ENCODE results near the gene CYP27B1. TPM values are rescaled to one million over a fixed set of nuclear protein-coding genes. Genes with fewer than 3 reads are reported as not detected.

CYP27B1 gene
- total RNA-seq, 1 experiment from 2014 or later: 11.6 TPM

GRCh38 chr12:57739387-57739786 is 27.5 kb downstream of the CYP27B1 start:
- no peak overlapping the region for H3K4me2 ChIP-seq (ENCODE audit: low read length)
- CTCF ChIA-PET: no interaction called here

More at GRCh38 chr12:57739387-57739786, 27.5 kb downstream of the CYP27B1 start:
- peaks cover 0 to under 1% of the 10 kb centered on the region in 2 experiments; a peak in 1 of 4 replicates for H3K36me3 ChIP-seq (ENCODE audit: control insufficient read depth in 1 of 2, insufficient read depth in 2 of 2, low read length in 2 of 2)
- H3K27me3 ChIP-seq (ENCODE audit: insufficient read depth, low read length): no peaks in the 10 kb centered on the region
- no peaks in the 10 kb centered on the region for H3K79me2 ChIP-seq (ENCODE audit: insufficient read depth, low read length)
- no peak overlapping the region for H3K9ac ChIP-seq (ENCODE audit: low read length)
- ATAC-seq (no peak), DNase-seq (ENCODE audit: low read depth, low spot score) (no peak)
- BruUV-seq (replicated peaks): no TSS peak
- ChIA-PET RAD21 (ENCODE audit: low non-redundant PET in 1 of 2, low total read pairs in 2 of 2, uncharacterized antibody in 2 of 2, unreplicated experiment in 2 of 2) (no interaction called here), POLR2A (no interaction called here)
- intact Hi-C loops (cut with micrococcal nuclease): no loop called here
- peaks cover 10 to 26% of the 10 kb centered on the region in 2 experiments; a peak in 3 of 4 replicates for H3K4me1 ChIP-seq (ENCODE audit: control insufficient read depth in 1 of 2, insufficient read depth in 2 of 2, low read length in 2 of 2)
- TF ChIP-seq FOSL1 (IDR thresholded peaks at IDR 0.05; ENCODE audit: low read depth) (no peak), CBX3 (IDR thresholded peaks at IDR 0.05; ENCODE audit: low read depth) (no peak), SRF (IDR thresholded peaks at IDR 0.05; ENCODE audit: low read depth) (no peak), JUND (IDR thresholded peaks at IDR 0.05) (no peak), ZNF274 (IDR thresholded peaks at IDR 0.05; ENCODE audit: low read depth, low read length) (no peak), REST (IDR thresholded peaks at IDR 0.05; ENCODE audit: low read depth) (no peak)
- no peaks in the 10 kb centered on the region for H3K9me2 ChIP-seq (ENCODE audit: insufficient read depth)
- no peak overlapping the region for H3K27ac ChIP-seq (ENCODE audit: low read depth, low read length)
- no peaks in the 10 kb centered on the region for H4K20me1 ChIP-seq (ENCODE audit: insufficient read depth)
- H3K9me3 ChIP-seq (ENCODE audit: control insufficient read depth in 1 of 2, insufficient read depth in 1 of 2, low read depth in 1 of 2, low read length in 2 of 2): no peaks in the 10 kb centered on the region
- H2AFZ ChIP-seq (ENCODE audit: low read depth, low read length, poor library complexity, severe bottlenecking): no peak overlapping the region
- no peak overlapping the region for H3K4me3 ChIP-seq (replicated peaks in 1 of 2; ENCODE audit: low read depth in 1 of 2, low read length in 2 of 2)

All from HCT116 (cell line).